NCI-H146 treated with DMSO at 0.1 percent for 48 hours (cell line): Measurements from ENCODE around the gene ZNF746.
"Not testable (repeated sequence)": the region's sequence is repeated elsewhere in the genome, so short reads cannot be mapped to it uniquely, and the experiment has no call there.

Source experiments
- DNase-seq: peaks from one replicate; lab custom pipeline; 2025; ENCODE audit not compliant: unreplicated experiment; lab: John Stamatoyannopoulos, UW

Gene ZNF746

DNA sequence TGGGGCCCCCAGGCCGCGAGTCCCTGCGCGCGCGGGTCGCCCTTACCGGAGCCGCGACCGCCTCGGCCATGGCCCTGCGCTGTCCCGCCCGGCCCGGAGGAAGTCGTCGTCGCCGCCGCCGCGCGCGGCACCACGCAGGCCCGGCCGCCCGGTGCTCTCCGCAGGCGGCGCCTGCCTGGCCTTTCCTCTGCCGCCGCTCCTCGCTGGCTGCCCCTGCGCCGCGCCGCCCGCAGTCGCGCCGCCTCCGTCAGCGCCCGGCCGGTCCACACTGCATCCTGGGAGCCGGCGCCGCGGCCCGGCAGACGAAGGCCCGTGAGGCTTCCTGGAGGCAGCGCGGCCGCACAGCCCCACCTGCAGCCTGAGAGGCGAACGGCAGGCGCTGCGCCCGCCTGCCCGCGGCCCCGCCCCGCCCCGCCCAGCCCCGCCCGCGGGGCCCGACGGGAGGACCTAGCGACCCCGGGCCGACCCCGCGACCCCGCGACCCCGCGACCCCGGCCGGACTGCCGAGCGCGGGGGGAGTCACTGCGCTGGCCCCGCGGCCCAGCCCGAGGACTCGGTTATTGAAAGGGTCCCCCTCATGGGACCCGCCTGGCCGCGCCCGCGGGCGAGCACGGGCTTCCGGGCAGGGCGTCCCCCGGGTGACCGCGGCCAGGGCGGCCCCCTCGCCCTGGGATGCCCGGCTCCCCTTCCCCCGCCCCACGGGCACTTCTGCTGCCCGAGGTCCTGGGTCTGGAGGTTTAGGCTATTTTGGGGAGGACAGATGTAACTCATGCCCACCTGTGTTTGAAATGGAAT is at the start of gene ZNF746:
Gene ZNF746, minus strand, starts transcription at position 343 of the 795 bp plus-strand sequence. Its CDS starts 273 bp downstream, at position 70.
- DNase-seq = peak; percentile 29

DNA sequence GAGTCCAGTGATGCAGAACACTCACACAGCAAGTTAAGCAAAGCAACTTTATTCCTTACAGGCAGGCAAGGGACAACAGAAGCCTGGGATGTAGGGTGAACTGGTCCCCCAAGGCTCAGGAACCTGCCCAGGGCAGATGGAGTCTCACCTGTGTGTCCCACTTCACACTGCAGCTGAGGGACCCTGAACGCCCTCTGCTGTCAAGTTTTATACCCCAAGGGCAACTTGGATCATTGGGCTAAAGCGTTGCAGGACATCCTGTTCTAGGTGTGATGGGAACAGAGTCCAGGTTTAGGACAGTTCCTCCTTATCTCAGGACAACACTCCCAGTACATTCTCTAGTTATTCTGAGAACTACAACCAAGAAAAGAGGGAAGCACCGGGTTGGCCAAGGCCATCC is 49.5 kb upstream of the ZNF746 start:
- no peak for DNase-seq

DNA sequence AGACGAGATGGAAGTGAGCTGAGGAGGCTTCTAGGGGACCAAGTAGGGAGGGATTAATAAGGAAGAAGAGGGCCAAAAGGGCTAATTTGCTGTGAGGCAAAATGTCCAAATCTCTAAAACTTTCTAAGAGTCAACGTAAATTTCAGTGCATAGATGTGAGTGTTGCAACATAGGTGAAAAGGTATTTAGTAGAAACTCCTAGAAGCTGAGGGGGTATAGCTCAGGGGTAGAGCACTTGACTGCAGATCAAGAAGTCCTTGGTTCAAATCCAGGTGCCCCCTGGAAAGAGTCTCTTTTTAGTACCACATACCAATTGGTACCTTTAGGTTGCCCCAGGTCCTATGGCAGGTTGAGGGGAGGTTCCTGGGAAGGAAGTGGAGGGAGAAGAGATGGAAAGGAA is 48.7 kb upstream of the ZNF746 start:
- DNase-seq = no peak

DNA sequence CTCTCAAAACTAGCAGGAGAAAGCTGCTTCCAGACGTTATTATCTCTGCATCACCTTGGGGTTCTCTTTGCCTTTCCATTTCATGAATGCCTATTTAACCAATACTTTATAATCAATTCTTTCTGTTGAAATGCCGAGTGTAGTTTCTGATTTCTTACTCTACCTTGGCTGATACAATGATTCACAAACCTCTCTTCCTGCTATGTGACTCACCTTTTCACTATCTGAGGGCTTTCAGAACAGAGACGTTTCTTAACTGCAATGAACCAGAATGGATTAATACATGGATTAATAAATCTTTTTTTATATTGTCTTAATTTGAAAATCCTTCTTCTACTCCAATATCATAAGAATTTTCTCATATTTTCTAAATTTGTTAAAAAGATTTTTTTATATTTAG is 46.4 kb upstream of the ZNF746 start:
- DNase-seq = no peak

DNA sequence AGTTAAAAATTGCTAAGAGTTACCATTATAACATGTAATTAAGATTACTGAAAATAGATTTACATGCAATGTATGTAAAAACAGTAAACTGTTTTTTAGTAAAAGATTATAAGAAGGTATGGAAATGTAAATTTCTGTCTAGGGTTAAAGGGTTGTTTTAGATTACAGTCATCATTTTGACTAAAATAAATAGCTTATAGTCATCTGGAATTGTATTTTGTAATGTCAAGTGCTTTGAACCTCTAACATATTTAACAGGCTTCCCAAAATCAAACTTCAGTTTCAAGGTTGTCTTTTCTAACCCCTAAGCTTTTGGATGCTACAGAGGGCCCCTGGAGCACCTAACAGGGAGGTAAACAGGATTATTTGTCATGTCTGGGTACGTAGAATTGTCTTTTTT is 35.0 kb upstream of the ZNF746 start:
- DNase-seq = no peak

DNA sequence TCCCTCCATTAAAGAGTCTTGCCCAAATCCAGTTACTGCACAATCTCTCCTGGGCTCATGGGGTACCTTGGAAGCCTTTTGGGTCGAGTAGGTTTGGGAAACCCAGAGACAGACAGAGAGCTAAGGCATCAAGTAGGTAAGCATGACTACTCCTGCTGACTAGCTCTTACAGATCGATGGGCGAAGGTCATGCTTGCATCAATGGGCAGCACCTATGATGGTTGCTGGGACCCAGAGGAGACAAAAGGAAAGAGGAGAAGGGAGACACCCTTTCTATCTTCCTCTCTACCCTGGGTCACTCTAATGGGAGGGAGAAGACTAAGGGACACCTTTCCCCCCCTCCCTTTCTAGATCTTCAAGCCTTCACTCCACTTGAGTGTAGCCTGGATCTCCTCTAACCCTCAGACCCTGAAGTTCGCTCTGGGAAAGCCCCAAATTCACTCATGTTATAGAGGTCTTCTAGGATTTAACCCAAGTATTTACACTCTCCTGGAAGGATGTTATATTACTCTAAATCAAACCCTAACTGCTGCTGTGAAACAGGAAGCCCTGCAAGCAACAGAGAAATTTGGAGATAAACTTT is 31.6 kb upstream of the ZNF746 start:
- DNase-seq = no peak

DNA sequence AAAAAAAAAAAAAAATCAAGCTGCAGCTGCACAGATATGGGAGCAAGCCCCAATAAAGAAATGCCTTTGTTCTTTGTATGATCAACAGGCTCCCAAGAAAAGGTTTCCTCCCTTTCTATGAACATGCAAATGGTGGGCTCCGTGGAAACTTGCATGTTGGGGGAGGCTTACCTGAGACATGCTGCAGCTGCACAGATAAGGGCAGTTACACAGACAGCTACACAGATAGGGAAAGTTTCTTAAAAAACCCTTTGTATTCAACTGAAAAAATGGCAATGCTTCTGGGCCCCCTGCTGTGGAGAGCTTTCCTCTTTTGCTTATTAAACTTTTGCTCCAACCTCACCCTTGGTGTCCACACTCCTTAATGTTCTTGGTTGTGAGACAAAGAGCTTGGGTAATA is 29.8 kb upstream of the ZNF746 start:
- DNase-seq = no peak

DNA sequence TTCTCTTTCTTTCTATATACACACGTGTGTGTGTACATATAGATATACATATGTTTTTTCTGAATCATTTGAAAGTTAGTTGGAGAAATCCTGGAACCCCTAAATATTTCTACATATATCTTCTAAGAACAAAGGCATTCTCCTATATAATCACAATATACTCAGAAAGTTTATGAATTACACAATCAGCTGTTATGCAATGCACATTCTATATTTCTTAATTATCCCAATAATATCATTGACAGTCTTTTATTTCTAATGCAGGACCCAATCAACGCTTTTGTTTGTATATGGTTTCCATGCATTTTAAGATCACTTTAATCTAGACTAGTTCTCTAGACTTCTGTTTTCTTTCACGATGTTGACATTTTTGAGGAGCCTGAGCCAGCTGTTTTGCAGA is 27.7 kb upstream of the ZNF746 start:
- no peak for DNase-seq

DNA sequence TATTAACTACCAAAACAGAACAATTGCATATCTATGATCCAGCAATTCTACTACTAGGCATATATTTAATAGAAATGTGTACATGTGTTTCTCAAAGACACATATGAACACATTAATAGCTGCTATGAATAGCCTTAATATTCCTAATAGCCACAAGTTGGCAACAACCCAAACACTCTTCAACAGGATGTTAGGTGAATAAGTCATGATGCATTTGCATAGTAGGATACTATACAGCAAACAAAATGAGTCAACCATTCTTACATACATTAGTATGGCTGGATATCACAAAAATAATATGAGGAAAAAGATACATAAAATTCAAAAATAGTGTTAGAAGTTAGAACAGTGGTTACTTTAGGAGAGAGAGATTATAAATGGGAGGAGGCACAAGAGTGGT is 26.8 kb upstream of the ZNF746 start:
- no peak for DNase-seq

DNA sequence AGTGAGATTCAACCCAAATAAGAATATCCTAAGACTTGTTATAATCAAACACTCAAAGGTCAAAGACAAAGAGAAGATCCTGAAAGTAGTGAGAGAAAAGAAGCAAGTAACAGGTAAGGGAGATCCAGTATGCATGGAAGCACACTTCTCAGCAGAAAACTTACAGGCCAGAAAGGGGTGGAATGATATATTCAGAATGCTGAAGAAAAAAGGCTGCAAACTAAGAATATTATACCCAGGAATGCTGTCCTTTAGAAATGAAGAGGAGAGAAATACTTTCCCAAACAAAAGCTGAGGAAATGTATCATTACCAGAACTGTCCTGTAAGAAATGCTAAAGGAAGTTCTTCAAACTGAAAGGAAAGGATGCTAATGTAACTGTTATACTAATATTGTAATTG is 12.6 kb upstream of the ZNF746 start:
- DNase-seq = no peak

DNA sequence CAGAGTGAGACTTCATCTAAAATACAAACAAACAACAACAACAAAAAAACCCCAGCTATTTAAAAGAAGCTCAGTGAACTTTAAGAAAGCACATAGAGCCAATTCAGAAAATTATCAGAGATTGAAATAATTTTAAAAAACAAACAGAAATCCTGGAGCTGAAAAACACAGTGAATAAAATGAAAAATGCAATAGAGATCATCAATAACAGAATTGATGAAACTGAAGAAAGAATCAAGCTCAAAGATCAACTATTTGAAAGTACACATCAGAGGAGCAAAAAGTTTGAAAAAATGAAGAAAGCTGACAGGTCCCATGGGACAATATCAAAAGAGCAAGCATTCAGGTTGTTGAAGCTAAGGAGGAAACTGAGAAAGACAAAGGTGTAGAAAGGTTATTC is 12.2 kb upstream of the ZNF746 start:
- DNase-seq = no peak

DNA sequence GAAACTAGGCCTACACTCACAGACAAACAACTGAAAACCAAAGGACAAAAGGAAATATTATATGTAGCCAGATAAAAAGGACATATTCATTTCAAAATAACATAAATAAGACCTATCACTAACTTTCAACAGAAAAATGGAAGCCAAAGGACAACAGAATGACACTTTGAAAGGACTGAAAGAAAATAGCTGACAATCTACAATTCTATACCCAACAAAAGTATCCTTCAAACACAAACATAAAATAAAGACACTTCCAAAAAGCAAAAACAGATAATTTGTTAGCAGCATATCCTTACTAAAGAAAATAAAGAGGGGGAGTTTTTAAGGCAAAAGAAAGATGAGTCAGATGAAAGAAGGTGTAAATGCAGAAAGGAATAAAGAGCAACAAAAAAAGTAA is 7.9 kb upstream of the ZNF746 start:
- DNase-seq = no peak

DNA sequence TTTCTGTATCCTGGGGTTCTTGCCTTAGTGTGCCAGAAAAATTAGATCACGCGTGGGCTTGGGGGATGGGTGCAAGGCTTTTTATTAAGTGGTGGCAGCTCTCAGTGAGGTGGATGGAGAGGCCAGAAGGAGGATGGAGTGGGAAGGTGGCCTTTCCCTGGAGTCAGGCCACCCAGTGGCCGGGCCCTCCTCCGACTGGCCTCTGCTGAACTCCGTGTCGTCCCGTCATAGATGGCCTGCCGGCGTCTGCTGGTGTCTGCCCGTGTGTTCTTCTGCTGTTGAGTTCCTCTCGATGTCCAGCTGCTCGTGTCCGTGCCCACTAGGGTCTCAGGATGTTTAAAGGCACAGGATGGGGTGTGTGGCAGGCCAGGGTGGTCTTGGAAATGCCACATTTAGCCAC is 4.0 kb upstream of the ZNF746 start:
- DNase-seq = no peak

DNA sequence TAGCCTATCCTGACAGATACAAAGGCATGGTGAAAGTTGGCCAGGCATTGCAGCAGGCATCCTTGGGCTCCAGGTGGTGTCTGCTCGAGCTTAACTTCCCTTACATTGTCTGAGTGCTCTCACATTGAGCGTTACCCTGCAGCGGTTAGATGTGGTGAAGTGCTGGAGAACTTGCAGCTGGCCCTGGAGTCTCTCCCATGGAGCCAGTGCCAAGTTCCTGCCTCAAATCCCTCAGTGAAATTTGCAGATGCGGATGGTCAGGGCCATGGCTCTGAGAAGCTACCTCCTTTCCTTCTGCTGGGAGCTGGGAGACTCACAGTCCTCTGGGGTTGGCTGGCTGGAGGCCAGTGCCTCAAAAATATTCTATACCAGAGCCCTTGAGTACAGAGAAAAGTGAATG is 3.3 kb upstream of the ZNF746 start:
- DNase-seq = no peak

DNA sequence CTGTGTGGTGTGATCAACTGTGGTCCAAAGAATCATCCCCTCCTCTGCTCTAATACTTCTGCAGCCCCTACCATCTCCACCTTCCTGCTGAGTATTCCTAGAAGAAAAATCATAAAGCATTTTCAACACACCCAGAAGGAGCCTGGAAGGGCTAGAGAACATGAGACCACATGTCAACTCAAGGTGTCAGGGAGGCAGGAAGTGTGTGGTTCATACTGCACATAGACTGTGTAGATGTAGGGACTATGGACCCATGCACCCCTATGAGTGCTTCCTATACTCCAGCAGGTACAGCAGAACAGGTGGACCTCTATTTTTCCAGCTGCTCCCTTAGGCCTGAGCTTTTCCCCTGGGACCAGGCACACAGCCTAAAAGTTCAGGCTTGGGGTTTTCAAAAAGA is 2.6 kb upstream of the ZNF746 start:
- DNase-seq = no peak

DNA sequence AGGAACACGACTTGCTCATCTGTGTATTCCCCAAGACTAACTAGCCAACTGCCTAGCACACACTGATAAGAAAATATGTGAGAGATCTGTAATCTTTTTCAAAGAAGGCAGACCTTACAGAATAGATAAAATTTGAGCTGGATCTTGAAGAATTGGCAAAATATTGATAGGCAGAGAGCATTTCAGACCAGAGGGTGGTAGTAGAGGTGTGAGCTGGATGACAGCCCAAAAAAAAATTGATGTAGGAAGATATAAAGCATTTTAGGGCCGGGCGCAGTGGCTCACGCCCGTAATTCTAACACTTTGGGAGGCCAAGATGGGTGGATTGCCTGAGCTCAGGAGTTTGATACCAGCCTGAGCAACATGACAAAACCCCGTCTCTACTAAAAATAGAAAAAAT is 1.2 kb upstream of the ZNF746 start:
- DNase-seq = no peak

DNA sequence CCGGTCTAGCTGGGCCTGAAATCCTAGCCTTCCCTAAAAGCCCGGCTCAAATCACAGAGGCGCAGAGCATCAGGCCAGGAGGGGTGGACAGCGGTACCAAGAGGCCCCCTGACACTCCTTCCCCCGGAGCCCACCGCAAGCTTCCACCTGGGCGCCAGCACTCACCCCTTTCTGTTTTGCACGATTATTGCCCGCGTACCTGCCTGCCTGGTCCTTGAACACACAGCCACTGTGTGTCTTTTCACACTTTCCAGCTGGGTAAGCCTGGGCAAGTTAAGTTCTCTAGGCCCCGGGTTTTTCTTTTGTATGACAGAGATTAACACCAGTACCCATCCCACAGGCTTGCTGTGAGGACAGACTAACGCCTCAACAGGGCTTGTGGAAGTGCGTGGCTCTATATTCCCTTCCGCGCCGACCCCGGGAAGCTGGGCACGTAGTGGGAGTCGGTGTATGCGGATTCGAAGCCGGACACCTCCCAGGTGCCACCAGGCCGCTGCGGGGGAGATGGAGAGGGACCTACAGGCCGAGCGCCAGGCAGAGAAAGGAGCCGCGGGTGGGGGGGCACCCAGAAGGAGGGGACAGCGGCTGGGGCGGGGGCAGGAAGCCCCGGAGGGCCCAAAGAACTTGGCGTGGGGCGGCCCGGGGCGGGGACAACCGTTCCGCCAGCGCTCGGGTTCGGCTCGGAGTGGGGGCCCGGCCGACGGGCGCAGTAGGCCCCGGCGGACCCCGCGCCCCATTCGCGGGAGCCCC is 792 bp downstream of the ZNF746 start:
- DNase-seq = no peak

DNA sequence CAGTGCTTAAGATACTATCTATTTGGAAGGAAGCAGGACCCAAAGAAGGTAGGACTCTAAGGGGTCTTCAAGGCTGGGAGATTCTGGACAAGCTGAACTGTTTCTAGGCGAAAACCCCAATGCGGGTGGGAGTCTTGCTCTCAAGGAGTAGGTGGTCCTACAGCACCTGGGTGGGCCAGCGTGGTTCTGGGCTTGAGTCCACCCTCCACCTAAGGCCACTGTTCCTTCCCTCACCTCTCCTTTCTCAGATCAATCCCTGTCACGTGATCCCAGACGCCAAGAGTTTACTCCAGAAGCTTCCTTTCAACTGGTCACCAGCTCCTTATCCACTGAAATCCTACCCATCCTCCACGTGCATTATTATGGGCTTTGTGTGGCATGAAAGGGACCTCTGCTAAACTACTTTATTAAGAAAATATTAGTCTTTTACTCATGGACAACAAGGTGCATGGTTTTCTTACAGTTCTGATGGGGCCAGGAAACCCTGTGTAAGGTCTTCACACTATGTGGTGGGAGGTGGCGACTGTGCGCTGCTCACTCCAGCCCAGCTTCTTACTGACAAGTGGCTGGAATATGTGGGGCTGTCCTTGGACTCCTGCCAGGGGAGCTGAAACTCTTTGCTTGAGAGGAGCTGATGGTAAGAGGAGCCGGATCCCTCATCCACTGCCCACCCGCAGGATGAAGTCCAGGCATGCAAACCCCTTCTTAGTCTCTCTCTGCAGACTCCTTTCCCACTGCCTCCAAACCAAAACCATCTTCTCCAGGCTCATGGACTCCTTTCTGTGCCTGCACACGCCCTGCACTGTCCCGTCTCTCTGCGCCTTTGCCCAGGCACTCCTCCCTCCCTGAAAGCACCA is 1.6 kb downstream of the ZNF746 start:
- no peak for DNase-seq

DNA sequence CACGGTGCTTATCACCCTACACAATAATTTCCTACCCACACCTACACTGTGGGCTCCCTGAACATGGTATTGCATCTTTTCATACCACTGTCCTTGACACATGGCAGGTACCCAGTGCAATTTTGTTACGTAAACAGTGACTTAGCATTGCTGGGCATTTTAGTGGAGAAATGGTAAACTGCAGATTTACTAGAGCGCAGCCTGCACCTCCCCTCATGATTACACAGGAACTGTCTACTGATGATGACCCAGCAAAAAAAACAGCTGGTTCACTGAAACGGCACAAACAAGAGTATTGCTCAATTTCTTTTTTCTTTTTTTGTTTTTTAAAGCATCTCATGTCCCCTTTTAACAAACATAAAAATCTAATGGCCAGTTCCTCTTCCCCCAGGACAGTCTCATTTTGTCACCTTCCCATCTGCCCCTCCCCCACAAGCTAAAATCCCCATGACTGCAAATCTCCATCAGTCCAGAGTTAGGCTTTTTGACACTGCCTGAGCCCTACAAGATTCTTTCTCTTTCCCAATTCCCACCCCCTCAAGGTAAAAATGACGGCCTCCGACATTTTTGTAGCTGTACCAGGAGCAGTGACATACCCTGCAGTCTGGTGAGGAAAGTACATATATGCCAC is 2.8 kb downstream of the ZNF746 start:
- no peak for DNase-seq

DNA sequence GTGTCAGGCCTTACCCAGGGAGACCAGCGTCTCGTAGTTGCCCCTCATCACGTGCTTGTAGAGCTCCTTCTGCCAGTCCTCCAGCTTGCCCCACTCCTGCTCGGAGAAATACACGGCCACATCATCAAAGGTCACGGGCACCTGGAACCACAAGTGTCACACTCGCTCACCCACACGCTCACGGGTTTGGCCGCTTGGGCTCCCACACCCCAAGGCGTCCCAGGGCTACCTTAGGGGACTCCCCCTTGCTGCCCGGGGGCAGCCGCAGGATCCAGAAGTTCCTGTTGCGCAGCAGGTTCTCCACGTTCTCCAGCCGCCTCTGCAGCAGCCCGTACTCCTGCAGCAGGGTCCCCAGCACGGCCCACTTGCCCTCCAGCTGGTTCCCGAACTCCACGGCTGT is 3.6 kb downstream of the ZNF746 start:
- not testable (repeated sequence) for DNase-seq

DNA sequence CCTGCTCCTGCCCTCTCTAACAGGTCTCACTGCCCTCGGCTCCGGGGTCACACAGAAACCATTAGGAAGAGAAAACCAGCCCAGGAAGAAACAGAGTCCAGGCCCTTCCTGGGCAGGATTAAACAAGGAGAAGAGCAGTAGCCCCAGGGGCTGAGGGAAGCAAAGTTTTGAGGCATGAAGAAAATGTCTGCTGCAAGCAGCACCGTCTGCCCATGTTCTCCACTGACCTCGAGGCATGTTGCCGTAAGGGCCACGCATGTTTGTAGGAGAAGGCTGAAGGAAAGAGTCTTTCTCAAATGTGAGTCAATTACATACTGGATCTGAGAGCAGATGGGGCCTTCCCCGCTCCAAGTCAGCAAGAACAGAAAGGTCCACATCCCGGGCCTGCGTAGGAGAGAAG is 4.2 kb downstream of the ZNF746 start:
- no peak for DNase-seq
